ENCODE results near the gene CKS1B. TPM values are rescaled to one million over a fixed set of nuclear protein-coding genes. Genes with fewer than 3 reads are reported as not detected.
A peak's percentile ranks its signal among the peaks of the same experiment; 100 is the strongest.

CKS1B gene
- total and polyA plus RNA-seq, 9 of the 15 experiments (the other 6 are each of a cell fraction or from before 2014, with no cell fraction given) = 215 to 1,103 (median 460) TPM

GRCh38 chr1:154994269-154994587 is 19.7 kb downstream of the CKS1B start (continued):
- TF ChIP-seq, protein P1, sequence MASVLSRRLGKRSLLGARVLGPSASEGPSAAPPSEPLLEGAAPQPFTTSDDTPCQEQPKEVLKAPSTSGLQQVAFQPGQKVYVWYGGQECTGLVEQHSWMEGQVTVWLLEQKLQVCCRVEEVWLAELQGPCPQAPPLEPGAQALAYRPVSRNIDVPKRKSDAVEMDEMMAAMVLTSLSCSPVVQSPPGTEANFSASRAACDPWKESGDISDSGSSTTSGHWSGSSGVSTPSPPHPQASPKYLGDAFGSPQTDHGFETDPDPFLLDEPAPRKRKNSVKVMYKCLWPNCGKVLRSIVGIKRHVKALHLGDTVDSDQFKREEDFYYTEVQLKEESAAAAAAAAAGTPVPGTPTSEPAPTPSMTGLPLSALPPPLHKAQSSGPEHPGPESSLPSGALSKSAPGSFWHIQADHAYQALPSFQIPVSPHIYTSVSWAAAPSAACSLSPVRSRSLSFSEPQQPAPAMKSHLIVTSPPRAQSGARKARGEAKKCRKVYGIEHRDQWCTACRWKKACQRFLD (CRISPR knock-in tag; IDR thresholded peaks at IDR 0.05) = 0 out of 2 replicates have a peak, but pooled peaks have one; percentile 9
- TF ChIP-seq SMAD1 (IDR thresholded peaks at IDR 0.05; ENCODE audit: low read depth, low read length, partially characterized antibody) = no peak
- TF ChIP-seq TCF7 (IDR thresholded peaks at IDR 0.05; ENCODE audit: borderline replicate concordance) = no peak
- peak; percentile 51; the same call in 1 of the 2 replicates for TF ChIP-seq ARID4B (CRISPR knock-in tag; IDR thresholded peaks at IDR 0.05)
